OCI-LY3 (cell line): ENCODE measurements around the gene EGF.

Source experiments
- EZH2phosphoT487 ChIP-seq: fragments of 200-600 bp; shearing (Covaris generic); IDR thresholded peaks from 2 replicates; pipeline ENCODE4 v1.6.1; 2018; ENCODE audit warnings: antibody characterized with exemption, mixed run types, low read depth
- TF ChIP-seq, protein P1 (sequence below): fragments of 200-600, 300-600 bp; sonication (generic); IDR thresholded peaks from 2 replicates; pipeline ENCODE4 v1.5.1; 2014; ENCODE audit warnings: antibody characterized with exemption, low read length, low read depth

DNA sequence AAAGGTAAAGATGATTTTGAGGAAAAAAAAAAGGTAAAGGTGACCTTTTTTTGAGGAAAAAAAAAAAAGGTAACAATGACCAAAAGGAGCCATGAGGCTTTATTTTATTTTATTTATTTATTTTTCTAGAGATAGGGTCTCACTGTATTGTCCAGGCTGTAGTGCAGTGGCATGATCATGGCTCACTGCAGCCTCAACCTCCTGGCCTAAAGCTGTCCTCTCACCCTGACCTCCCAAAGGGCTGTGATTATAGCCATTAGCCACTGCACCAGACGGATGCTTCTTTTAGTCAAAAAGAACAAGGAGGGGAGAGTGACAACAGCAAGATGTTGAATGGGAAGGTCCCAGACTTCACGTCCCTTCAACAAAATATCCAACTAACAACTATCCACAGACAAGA, 34.3 kb upstream of the EGF start:
- TF ChIP-seq, protein P1, sequence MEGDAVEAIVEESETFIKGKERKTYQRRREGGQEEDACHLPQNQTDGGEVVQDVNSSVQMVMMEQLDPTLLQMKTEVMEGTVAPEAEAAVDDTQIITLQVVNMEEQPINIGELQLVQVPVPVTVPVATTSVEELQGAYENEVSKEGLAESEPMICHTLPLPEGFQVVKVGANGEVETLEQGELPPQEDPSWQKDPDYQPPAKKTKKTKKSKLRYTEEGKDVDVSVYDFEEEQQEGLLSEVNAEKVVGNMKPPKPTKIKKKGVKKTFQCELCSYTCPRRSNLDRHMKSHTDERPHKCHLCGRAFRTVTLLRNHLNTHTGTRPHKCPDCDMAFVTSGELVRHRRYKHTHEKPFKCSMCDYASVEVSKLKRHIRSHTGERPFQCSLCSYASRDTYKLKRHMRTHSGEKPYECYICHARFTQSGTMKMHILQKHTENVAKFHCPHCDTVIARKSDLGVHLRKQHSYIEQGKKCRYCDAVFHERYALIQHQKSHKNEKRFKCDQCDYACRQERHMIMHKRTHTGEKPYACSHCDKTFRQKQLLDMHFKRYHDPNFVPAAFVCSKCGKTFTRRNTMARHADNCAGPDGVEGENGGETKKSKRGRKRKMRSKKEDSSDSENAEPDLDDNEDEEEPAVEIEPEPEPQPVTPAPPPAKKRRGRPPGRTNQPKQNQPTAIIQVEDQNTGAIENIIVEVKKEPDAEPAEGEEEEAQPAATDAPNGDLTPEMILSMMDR, result no peak
- no peak for TF ChIP-seq EZH2phosphoT487
